HG03432 (cell line): ENCODE data around the gene CLN6.
A peak's percentile ranks its signal among the peaks of the same experiment; 100 is the strongest.
"Not testable (repeated sequence)": the region's sequence is repeated elsewhere in the genome, so short reads cannot be mapped to it uniquely, and the experiment has no call there.

Source experiments
- ATAC-seq: cut with Tn5 transposase; IDR thresholded peaks from one replicate; pipeline ENCODE4 v1.9.1; 2021; ENCODE audit warnings: mild to moderate bottlenecking, moderate library complexity; ENCODE audit not compliant: unreplicated experiment

The CLN6 gene

DNA sequence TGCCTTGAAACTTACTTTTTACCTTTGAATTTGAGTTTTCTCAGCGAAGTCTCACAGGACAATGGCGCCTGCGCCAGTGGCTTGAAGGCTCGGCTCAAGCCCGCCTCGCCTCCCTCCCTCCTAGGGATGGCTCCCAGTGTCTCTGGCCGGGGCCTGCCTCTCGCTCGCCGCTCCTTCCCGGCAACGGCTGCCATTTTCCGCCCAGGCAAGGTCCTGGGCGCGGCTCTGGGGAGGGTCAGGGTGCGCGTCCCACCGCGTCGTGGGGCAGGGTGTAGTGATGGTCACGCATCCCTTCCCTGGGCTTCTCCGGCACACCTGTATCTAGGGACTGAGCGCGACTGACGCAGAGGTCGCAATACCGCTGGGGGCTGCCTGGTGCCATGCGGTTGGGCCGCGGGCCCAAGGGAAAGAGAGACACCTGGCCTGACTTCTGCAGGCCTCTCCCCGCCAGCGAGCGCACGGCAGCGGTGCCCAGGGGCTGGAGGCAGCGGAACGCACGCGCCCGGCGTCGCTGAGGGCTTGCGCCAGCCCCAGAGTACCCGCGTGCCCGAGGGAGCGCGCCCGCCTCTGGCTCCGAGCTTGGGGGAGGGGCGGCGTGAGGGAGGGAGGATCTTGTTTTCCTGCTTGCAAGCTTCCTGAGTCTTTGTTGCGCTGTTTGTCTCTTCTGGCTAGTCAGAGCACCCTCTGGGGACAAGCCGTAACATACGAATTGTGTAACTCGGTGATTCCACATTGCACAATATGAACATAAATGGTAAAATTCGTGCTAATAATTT lies 27.3 kb upstream of the CLN6 start:
- peak; percentile 60 for ATAC-seq

DNA sequence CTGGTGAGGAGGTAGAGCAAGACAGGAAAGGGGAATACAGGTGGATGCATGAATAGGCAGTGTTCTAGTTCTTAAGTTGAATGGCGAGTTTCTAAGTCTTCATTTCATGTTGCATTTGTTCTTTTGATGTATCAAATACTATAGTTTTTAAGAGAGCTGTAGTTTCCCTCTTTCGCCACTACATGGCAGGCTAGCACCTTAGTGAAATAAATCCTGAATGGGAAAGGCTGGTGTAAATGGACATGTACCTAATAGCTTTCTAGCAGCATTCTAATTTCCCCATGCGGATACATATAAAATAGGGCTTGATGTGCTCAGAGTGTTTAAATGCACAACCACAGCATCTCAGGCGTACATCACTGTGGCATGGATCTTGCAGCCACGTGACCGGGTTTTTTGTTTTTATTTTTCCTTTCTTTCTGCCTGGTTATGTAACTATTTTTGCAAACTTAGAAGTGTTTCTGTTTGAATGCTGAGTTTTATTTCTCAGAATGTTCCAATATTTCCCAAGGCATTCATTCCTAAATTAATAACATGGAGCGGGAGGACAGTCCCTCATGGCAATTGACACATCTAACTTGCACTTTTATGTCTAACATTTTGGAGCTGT lies 23.5 kb upstream of the CLN6 start:
- no peak for ATAC-seq

DNA sequence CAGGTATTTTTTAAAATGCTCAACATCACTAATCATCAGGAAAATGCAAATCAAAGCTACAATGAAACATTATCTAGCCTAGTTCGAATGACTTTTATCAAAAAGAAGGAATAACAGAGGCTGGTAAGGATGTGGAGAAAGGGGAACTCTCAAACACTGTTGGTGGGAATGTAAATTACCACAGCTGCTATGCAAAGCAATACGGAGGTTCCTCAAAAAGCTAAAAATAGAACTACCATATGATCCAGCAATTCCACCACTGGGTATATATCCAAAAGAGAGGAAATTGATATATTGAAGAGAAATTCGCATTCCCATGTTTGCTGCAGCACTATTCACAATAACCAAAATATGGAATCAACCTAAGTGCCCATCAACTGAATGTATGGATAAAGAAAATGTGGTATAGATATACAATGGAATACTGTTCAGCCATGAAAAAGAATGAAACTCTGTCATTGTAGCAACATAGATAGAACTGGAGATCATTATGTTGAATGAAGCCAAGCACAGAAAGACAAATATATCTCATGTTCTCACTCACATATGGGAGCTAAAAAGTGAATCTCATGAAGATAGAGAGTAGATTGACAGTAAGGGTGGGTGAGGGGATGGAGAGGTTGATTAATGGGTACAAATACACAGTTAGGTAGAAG lies 19.7 kb upstream of the CLN6 start:
- no peak for ATAC-seq

DNA sequence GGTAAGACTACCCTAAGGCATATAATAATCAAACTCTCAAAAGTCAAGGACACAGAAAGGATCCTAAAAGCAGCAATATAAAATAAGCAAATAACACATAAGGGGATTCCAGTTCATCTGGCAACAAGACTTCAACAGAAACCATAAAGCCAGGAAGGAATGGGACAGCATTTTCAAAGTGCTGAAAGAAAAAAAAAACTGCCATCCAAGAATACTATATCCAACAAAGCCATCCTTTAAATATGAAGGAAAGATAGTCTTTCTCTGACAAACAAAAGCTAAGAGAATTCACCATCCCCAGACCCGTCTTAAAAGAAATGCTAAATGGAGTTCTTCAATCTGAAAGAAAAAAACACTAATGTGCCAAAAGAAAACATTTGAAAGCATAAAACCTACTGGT lies 14.7 kb upstream of the CLN6 start:
- no peak for ATAC-seq

DNA sequence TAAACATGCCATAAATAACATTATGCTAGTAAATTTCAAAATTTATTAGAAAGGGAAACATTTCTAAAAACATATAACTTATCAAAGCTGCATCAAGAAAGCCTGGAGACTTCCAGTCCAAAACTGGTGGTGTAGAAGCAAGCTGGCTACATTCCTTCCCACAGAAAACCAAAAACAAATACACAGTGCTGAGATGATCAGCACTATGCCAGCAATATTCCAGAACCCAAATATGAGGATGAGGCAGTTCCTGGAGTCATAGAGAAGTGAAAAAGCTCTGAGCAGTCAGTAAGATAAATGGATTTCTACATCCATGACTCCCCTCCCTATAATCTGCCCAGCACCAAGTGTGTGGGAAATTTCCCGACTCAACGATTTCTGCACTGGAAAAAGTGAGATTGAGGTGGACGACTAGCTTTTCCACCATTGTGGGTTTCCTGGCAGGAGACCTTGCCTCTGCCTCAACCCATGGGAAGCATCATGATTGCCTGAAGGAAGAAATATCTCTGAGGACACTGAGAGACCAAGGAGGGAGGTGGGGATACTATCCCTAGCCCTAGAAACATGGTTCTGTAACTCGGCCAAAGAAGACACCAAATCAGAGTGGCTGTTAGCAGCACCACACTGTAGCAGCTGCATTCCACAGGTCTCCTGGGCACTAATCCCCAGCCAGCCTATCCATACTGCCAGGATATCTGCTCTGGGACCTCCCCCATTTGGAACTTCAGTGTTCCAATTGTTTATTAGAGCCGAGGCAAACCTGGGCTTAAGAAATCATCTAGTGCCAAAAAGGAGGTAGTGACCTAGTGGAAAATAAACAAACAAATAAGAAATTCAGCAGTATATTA lies 11.8 kb upstream of the CLN6 start:
- no peak for ATAC-seq

DNA sequence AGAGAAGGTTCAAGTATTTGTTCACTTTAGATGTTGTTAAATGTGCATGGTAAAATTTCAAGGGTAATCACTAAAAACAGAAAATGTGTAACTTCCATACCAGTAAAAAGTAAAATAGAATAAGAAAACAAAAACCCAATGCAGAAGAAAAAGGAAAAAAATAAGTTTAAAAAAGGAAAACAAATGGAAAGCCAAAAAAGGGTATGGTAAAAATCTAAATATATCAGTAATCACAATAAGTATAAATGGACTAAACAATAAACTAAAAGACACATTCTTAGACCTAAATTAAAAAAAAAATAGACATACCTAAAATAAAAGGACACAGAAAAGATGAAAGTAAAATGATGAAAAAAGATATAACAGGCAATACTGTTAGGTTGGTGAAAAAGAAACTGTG lies 9.5 kb upstream of the CLN6 start:
- no peak for ATAC-seq

DNA sequence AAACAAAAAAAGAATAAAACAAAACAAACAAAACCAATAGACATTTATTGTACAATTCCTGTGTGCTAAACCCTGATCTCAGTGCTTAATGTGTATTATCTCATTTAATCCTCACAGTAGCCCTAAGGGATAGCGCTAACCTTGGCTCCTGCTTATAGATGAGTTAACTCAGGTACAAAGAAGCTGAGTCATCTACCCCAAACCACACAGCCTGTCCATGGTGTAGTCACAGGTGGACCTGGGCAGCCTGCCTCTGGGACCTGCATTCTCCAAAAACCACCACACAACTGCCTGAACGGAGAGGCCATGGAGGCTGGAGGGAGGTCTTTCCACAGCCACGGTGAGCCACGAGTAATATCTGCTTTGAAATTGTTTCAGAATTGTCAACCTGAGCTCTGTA lies 5.5 kb upstream of the CLN6 start:
- no peak for ATAC-seq

DNA sequence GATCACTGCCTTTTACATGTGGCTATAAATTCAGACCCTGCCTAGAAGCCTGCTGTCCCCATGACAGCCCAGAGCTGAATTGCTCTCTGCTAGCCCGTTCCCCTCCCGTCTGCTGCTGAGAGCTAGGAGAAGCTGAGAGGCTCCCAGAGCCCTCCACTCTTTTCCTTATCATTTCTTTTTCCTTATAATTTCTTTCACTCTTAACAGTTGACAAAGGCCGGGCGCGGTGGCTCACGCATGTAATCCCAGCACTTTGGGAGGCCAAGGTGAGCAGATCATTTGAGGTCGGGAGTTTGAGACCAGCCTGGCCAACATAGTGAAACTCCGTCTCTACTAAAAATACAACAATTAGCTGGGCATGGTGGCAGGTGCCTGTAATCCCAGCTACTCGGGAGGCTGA lies 5.0 kb upstream of the CLN6 start:
- not testable (repeated sequence) for ATAC-seq

DNA sequence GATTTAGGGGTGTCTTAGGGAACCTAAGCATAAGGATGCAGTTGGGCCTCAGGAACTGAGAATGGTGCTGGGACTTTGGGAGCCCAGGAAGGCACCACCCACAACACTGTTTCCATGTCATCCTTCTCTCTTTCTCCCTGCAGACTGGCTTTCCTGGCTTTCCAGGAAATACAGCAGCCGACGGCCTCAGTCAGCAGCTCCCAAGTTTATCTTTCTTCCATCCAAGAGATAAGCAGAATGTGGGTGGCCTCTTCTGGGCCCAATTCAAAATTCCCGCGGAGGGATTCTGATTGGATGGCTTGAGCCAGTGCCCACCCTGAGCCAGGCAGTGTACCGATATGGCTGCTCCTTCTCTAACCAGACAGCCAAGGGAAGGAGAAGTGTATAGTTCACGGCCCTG lies 4.5 kb upstream of the CLN6 start:
- ATAC-seq = no peak

DNA sequence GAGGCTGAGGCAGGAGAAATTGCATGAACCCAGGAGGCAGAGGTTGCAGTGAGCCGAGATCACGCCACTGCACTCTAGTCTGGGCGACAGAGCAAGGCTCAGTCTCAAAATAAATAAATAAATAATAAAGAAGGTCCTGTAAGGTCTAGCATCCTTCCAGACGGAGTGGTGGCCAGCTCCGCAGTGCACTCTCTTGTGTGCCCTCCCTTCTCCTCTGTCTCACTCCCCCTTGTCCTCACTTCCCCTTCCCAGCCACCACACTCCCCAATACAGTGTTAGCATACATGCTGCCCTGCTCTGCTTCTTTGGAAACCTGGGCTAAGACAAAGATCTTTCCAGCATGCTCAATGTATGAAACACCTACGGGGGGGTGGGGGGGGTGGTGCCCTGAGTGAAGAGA lies 3.4 kb upstream of the CLN6 start:
- ATAC-seq = no peak

DNA sequence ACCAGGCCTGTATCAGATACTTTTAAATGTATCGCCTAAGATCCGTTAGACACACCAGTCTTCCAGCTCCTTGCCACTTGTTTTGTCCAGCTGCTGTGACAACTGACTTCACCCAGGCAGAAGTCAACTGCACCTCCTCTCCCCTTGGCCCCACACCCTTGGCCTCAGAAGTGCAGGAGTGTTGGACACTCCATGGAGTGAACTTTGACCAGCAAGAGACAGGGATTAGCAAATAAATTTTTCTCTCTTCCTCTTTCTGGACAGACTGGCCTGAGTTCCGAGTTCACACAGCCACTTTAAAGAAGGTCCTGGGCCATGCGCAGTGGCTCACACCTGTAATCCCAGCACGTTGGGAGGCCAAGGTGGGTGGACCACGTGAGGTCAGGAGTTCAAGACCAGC lies 2.9 kb upstream of the CLN6 start:
- ATAC-seq = no peak

DNA sequence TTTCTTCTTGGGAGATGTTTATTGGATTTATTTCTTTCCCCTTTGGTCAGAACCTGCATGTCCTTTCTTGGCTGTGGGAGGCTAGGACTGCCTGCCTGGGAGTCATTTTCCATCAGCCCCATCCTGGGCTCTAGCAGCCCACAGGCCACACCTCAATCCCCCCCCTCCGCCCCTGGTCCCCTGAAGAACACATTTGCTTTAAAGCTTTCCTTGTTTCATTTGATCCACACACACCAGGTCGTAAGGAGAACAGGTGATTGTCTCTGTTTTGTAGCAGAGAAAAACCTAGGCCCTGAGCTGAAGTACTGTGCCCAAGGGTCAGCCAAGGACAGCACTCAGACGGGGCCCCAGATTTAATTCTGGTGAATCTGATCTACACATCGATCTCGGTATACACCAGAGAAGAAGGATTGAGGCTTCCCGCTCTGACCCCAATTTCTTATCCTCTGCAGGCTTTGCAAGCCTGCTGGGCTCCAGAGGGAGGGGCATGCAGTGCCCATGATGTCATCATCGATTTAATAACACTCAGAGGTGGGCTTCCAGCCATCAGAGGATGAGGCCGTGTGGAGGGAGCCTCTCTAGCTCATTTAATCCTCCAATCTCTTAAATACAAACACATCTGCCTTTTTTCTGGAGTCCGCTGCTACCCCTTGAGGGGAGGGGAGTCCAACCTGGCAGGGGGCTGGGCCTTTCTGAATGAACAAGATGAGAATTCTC lies 1.7 kb upstream of the CLN6 start:
- ATAC-seq = no peak

DNA sequence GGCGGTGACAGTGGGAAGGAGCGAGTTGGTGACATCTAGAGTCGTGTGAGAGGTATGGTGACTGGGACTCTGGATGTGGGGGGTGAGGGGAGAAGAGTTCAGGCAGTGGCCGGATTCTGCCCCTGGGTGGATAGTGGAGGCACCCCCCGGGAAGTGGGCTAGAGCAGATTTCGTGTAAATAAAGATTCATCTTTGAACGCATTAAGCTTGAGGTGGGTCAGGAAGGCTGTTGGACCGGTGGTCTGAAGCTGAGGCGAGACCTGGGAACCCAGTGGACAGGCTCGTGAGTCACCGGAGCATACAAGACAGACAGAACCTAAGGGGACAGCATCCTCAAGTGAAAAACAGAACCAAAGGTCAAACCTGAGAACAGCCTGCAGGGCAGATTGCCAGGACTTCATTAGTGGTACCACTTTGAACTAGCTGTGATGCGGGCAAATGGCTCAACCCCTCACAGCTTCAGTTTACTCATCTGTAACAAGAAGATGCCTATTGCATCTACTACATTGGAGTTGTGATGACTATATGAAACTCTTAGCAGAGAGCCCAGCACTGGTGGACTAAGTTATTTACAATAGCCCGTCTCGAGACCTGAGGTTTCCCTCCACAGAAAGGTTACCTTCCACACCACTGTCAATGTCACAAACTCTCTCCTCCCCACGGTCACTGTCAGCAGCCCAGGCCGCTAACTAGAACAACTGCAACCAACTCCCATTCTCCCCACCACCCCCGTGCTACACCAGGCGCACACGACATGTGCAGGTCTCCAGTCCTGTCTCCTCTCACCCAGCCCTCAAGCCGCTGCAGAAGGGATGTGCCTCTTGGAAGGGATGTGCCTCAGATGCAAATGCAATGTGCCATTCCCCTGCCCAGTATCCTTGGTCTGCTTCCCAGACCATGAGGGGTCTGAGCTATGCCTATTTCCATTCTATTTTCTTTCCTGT lies 901 bp upstream of the CLN6 start:
- ATAC-seq = peak; percentile 4

DNA sequence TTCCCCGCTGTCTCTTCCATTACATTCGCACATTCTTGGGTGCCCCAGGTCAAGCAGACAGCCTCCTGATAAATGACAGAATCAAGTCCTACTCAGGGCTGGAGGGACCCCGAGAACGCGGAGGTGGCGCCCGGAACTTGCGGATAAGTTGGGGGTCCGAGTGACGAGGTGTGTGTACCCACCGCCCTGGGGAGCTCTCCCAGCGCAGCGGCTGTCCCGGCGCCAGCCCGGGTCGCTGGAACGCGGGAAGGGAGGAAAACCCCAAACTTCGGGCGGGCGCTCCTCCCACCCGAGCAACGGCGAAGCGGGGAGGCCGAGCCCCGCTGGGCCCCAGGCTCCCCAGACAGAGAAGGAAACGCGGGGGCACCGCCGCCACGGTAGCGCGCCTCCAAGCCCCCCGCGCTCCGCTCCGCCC lies 550 bp downstream of the CLN6 start:
- no peak for ATAC-seq

DNA sequence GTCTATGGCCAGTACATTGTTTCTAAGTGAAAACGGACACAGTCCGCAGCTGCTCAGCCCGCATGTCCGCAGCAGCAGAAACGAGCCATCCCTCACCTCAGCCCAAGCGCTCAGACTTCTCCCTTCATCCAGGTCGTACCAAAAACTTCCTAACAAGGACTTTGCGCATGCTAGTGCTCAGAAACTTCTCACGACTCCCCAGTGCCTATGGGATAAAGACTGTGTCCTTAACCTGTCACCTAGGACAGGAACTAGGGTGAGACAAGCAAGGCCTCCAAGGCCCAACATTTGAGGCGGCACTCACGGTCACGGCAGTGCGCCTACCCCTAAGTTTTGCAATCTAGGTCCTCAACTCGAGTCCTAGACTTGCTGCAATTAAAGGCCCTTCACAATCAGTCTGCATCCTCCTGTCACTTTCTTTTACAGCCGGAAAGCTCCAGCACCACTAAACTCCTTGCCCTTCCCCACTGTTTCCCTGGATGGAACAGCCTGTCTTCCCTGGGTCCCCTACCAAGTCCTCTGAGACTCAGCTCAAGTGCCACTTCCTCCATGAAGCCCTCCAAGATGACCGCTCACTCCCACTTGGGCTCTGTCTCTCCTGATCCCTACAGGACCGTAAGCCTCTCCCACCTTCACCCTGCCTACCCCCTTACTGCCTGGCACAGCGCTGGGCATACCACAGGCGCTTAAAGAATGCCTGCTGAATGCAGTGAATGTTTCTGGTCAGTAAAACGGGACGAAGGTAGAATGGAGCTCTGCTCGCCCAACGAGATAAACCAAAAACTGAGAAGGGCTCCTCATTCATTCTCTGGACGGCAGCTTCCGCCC lies 1.2 kb downstream of the CLN6 start:
- ATAC-seq = no peak

DNA sequence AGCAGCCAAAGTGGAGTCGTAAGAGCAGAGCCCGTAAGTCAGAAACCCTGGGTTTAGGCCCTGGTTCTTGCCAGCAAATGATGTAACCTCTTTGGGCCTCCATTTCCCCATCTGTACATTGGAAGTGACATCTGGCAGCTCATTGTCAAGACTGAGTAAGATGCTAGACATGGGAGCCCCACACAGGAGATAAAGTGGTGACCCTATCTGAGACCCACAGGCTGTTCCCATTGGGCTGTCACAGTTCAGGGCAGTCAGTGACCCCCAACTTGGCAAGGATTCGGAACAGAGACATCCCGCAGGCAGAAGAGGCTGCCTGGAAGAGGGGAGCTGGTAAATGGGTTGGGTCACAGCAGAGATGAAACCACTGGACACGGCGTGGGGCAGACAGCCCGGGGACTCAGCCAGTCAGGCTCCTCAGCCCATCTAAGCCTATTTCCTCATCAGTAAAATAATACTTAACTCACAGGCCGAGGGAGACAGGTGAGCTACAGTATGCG lies 1.8 kb downstream of the CLN6 start:
- no peak for ATAC-seq

DNA sequence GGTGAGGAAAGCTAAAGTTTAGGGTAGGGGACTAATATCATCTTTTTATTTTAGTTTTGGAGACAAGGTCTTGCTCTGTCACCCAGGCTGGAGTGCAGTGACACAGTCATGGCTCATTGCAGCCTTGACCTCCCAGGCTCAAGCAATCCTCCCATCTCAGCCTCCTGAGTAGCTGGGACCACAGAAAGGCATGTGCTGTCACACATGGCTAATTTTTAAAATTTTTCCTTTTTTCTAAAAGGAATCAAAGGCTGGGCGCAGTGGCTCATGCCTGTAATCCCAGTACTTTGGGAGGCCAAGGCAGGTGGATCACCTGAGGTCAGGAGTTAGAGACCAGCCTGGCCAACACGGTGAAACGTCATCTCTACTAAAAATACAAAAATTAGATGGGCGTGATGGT lies 4.1 kb downstream of the CLN6 start:
- ATAC-seq = not testable (repeated sequence)

DNA sequence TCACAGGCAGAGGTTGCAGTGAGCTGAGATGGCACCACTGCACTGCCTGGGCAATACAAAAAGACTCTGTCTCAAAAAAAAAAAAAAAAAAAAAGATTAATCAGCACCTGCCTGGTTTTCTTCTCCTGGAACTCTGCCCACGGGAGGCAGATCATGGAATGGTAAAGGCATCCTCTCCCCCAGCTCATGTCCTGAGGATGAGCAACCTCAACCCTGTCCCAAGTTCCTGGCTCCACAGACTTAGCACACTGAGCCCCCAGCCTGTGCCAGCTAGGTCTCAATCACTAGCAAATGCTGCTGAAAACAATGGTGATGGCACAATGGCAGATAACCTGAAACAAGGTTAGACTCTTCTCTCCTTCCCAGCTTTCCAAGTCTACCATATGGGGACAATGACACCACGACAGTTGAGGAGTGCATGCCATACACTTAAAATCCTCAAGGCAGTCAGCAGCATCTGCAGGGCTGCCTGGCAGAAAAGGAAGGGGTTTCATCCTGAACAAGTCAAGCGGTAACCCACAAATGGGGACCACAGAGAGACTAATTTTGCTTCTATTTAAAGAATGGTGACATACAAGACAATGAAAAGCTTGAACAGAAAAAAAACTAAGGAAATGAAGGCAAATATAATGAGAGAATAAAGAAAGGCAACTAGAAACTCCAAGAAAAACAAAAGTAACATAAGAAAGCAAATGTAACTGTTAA lies 4.8 kb downstream of the CLN6 start:
- ATAC-seq = peak; percentile 24
